Gastroesophageal sphincter (tissue), 4 donors: Measurements from ENCODE around the gene DYNC1LI2. TPM values are rescaled to one million over a fixed set of nuclear protein-coding genes. Genes with fewer than 3 reads are reported as not detected.

Source experiments
- ATAC-seq: fragments of 150-250 bp; one replicate; pipeline ENCODE4 v1.9.1; 2016; ENCODE audit warnings: mild to moderate bottlenecking, moderate library complexity
- H3K27ac ChIP-seq, 4 donors: fragments of 200-600 bp; sonication (generic) in 3 of 4; 1 replicate in 3 of 4; 2 replicates in 1 of 4; pipeline ENCODE4 v1.5.1; 2016 to 2019
- H3K27me3 ChIP-seq: fragments of 200-600 bp; sonication (generic); one replicate; pipeline ENCODE4 v1.5.1; 2019
- H3K36me3 ChIP-seq, 2 donors: fragments of 200-600 bp; sonication (generic); one replicate each; pipeline ENCODE4 v1.5.1; 2019; ENCODE audit warnings: control low read depth in 1 of 2
- H3K4me1 ChIP-seq, 3 donors: fragments of 200-600 bp; sonication (generic); 1 replicate in 2 of 3; 2 replicates in 1 of 3; pipeline ENCODE4 v1.5.1; 2016 to 2019; ENCODE audit warnings: control low read depth in 2 of 3
- H3K4me3 ChIP-seq, 2 donors: fragments of 200-600 bp; sonication (generic); one replicate each; pipeline ENCODE4 v1.5.1; 2019; ENCODE audit warnings: mild to moderate bottlenecking in 1 of 2, moderate library complexity in 1 of 2
- H3K9me3 ChIP-seq, 3 donors: fragments of 200-600 bp; sonication (generic); one replicate each; pipeline ENCODE4 v1.5.1; 2017 to 2019; ENCODE audit warnings: control low read depth in 2 of 3
- EP300 ChIP-seq: sonication (generic); formaldehyde crosslinking; IDR thresholded peaks from one replicate; pipeline ENCODE4 v1.6.1; 2017; ENCODE audit warnings: antibody characterized with exemption, mild to moderate bottlenecking
- POLR2A ChIP-seq, 2 donors: fragments of 450-650 bp; IDR thresholded peaks; one replicate each; pipeline ENCODE4 v1.6.1; 2017; ENCODE audit warnings: antibody characterized with exemption in 2 of 2, mild to moderate bottlenecking in 2 of 2, moderate library complexity in 1 of 2
- POLR2AphosphoS5 ChIP-seq: sonication (generic); formaldehyde crosslinking; IDR thresholded peaks from one replicate; pipeline ENCODE4 v1.6.1; 2017; ENCODE audit warnings: antibody characterized with exemption
- WGBS, 2 donors: methylation state at CpG; one replicate each; pipeline ENCODE4 v1.1.5; 2018; ENCODE audit warnings: low coverage in 1 of 2; 5-methylcytosine and 5-hydroxymethylcytosine counted together
- total RNA-seq, 4 donors: library from RNA; depleted of rRNA; stranded (reverse); fragments of >200 nt; gene quantifications; one replicate each; pipeline ENCODE4 v1.1.0, GENCODE V29; 2016
- TF ChIP-seq, protein P1 (sequence below), 4 experiments: fragments of 200-600 bp in 2 of 4; fragments of 450-650 bp in 2 of 4; sonication (generic) in 1 of 4; IDR thresholded peaks; one replicate each; pipeline ENCODE4 v1.5.1; 2017 to 2019; ENCODE audit warnings: antibody characterized with exemption in 4 of 4, mild to moderate bottlenecking in 2 of 4, moderate library complexity in 2 of 4

Gene DYNC1LI2
- total RNA-seq, 4 donors from 2014 or later: 202 to 292 (median 219) TPM

DNA sequence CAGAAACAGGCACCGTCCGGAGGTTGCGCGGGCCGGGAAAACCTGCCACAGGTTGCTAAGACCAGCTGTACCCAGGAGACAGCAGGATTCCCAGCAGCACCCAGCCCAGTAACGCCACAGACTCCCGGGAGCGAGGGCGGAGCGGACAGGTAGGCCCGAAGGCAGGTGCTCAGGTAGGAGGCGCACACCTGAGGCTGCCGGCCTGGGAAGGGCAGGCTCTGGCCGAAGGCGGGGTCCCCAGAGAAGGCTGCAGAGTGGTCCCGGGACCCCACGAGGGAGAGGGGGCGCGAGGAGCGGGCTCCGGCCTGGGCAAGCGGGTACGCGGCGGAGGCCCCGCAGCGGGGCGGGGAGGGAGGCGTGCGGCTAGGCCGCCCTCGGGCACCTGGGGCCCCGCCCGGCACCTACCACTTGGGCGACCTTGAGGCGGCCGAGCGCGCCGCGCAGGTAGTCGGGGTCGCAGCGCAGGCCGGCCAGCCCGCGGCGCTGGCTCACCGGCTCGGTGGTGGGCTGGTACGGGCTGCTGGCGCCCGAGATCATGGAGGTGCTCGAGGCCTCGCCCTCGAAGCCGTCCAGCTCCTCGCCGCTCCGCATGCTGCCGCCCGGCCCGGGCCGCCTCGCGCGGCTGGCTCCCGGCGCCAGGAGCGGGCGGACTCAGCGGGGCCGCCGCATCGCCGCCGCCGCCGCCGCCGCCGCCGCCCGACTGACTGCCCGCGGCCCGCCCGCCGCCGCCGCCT lies 55.3 kb downstream of the DYNC1LI2 start:
- Histone ChIP-seq H3K27me3 (no peaks in the 10 kb centered on the region), H3K4me3 (peak overlapping the region; percentile 46 to 86), H3K27ac (peak overlapping the region in 3 of 4 donors; percentile 69 to 82 (median 78)), H3K36me3 (no peaks in the 10 kb centered on the region), H3K9me3 (no peaks in the 10 kb centered on the region), H3K4me1 (peaks cover 0 to 27% (median 8%) of the 10 kb centered on the region in 3 donors)
- TF ChIP-seq EP300 (no peak), POLR2A (IDR thresholded peaks at IDR 0.05) (no peak), POLR2AphosphoS5 (no peak)
- TF ChIP-seq, protein P1, sequence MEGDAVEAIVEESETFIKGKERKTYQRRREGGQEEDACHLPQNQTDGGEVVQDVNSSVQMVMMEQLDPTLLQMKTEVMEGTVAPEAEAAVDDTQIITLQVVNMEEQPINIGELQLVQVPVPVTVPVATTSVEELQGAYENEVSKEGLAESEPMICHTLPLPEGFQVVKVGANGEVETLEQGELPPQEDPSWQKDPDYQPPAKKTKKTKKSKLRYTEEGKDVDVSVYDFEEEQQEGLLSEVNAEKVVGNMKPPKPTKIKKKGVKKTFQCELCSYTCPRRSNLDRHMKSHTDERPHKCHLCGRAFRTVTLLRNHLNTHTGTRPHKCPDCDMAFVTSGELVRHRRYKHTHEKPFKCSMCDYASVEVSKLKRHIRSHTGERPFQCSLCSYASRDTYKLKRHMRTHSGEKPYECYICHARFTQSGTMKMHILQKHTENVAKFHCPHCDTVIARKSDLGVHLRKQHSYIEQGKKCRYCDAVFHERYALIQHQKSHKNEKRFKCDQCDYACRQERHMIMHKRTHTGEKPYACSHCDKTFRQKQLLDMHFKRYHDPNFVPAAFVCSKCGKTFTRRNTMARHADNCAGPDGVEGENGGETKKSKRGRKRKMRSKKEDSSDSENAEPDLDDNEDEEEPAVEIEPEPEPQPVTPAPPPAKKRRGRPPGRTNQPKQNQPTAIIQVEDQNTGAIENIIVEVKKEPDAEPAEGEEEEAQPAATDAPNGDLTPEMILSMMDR (IDR thresholded peaks at IDR 0.05): peak in 1 of 4 experiments; percentile 6
- ATAC-seq: no peak
- no CpG with 5 or more reads among the region's 91 CpGs for WGBS, 2 donors

DNA sequence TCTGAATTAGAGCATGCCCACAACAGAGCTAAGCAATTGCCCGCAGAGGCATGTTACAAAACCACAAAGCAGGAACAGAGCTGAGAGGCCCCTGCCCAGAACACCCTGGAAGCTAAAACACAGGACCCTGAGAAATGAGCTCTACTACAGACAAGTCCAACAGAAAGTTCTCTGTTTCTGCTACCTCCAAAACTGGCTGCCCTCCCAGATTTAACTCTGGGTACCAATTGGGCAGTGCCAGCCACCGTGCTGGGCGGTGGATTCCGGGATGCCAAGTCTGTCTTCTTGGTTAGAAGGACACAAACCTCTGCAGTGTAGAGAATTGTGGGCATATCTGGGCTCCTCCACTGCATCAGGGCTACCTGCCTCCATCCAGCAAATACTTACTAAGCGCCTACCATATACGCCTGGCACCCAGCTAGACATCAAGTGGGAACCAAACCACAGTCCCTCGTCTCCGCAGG lies 55.9 kb downstream of the DYNC1LI2 start:
- TF ChIP-seq, protein P1 (IDR thresholded peaks at IDR 0.05): no peak
- TF ChIP-seq EP300 (no peak), POLR2A (IDR thresholded peaks at IDR 0.05) (no peak), POLR2AphosphoS5 (no peak)
- no peaks in the 10 kb centered on the region for H3K9me3 ChIP-seq
- peak overlapping the region in 1 of 4 donors; percentile 78 for H3K27ac ChIP-seq
- no peaks in the 10 kb centered on the region for H3K36me3 ChIP-seq
- H3K4me3 ChIP-seq: peak overlapping the region; percentile 46 to 86
- H3K4me1 ChIP-seq: peaks cover 0 to 27% (median 8%) of the 10 kb centered on the region in 3 donors
- 0 to 83% methylated on average over 1 to 2 of the region's 8 CpGs for WGBS, 2 donors
- no peaks in the 10 kb centered on the region for H3K27me3 ChIP-seq
- no peak for ATAC-seq

DNA sequence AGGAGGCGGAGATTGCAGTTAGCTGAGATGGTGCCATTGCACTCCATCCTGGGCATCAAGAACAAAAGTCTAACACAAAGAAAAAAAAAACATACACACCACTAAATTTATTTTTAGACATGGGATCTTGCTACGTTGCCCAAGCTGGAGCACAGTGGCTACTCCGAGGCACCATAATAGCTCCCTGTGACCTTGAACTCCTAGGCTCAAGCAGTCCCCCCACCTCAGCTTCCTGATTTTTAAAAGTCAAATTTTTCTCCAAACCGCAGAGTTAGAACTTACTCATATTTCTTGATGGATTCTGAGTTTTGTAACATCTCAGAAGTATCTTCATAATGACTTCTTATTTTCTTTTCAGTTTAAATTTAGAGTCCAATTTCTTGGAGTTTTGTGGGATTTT lies 58.3 kb downstream of the DYNC1LI2 start:
- H3K4me3 ChIP-seq: no peak overlapping the region
- peaks cover 0 to 27% (median 8%) of the 10 kb centered on the region in 3 donors for H3K4me1 ChIP-seq
- H3K27me3 ChIP-seq: no peaks in the 10 kb centered on the region
- H3K9me3 ChIP-seq: no peaks in the 10 kb centered on the region
- TF ChIP-seq POLR2AphosphoS5: no peak
- no peak for TF ChIP-seq POLR2A (IDR thresholded peaks at IDR 0.05)
- TF ChIP-seq, protein P1 (IDR thresholded peaks at IDR 0.05): no peak
- TF ChIP-seq EP300: no peak
- ATAC-seq: no peak
- no peak overlapping the region for H3K27ac ChIP-seq
- 81 to 83% methylated on average over 3 to 4 of the region's 4 CpGs for WGBS, 2 donors
- no peaks in the 10 kb centered on the region for H3K36me3 ChIP-seq

DNA sequence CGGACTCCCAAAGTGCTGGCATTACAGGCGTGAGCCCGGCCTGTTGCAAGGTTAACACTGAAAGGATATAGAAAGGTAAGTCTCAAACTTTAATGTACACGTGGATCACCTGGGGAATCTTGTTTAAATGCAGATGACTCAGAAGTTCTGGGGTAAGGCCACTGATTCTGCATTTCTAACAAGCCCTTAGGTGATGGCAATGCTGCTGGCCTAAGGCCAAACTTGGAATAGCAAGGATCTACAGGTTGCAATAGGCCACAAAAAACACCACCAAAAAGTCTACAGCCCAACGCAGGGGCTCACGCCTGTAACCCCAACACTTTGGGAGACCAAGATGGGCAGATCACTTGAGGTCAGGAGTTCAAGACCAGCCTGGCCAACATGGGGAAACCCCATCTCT lies 59.1 kb downstream of the DYNC1LI2 start:
- Histone ChIP-seq H3K9me3 (no peaks in the 10 kb centered on the region), H3K27me3 (no peaks in the 10 kb centered on the region), H3K4me1 (peaks cover 0 to 25% (median 8%) of the 10 kb centered on the region in 3 donors), H3K4me3 (no peak overlapping the region), H3K27ac (no peak overlapping the region), H3K36me3 (no peaks in the 10 kb centered on the region)
- no peak for ATAC-seq
- WGBS, 2 donors: 63 to 84% methylated on average over 1 to 4 of the region's 6 CpGs
- no peak for TF ChIP-seq POLR2A (IDR thresholded peaks at IDR 0.05)
- TF ChIP-seq, protein P1 (IDR thresholded peaks at IDR 0.05): no peak
- TF ChIP-seq POLR2AphosphoS5: no peak
- TF ChIP-seq EP300: no peak

DNA sequence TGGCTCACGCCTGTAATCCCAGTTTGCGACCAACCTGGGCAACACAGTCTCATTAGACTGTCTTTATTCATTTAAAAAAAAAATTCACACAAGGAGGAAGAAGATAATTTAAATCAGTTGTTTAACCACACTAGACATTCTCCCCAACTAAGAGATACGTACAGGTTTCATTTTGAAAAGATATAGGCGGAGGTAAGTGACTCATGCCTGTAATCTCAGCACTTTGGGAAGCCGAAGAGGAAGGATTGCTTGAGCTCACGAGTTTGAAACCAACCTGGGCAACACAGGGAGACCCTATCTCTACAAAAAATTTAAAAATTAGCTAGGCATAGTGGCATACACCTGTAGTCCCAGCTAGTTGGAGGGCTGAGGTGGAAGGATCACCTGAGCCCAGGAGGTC lies 60.2 kb downstream of the DYNC1LI2 start:
- ATAC-seq: no peak
- peaks cover 0 to 21% (median 8%) of the 10 kb centered on the region in 3 donors for H3K4me1 ChIP-seq
- WGBS, 2 donors: 87 to 93% methylated on average over 2 to 6 of the region's 6 CpGs

More for the DNA sequence above, 60.2 kb downstream of the DYNC1LI2 start:
- Histone ChIP-seq H3K36me3 (no peaks in the 10 kb centered on the region), H3K27ac (no peak overlapping the region), H3K9me3 (no peaks in the 10 kb centered on the region), H3K27me3 (no peaks in the 10 kb centered on the region), H3K4me3 (no peak overlapping the region)
- TF ChIP-seq, protein P1 (IDR thresholded peaks at IDR 0.05): no peak
- TF ChIP-seq POLR2A (IDR thresholded peaks at IDR 0.05) (no peak), EP300 (no peak), POLR2AphosphoS5 (no peak)
